H1 (cell line): ENCODE results near the gene GNAO1. TPM values are rescaled to one million over a fixed set of nuclear protein-coding genes. Genes with fewer than 3 reads are reported as not detected.

Source experiments
- CREB1 ChIP-seq: IDR thresholded peaks from 2 replicates; pipeline ENCODE4 v1.6.1; 2012; ENCODE audit warnings: inconsistent platforms
- CTCF ChIP-seq, 3 experiments: IDR thresholded peaks; 1 replicate in 2 of 3; 2 replicates in 1 of 3; pipeline versions ENCODE4 v1.5.1 to v1.6.1; 2011; ENCODE audit warnings: low read length in 3 of 3, mild to moderate bottlenecking in 3 of 3, inconsistent platforms in 2 of 3, low read depth in 1 of 3, moderate library complexity in 1 of 3; ENCODE audit not compliant: insufficient read depth in 1 of 3; ENCODE audit errors: control extremely low read depth in 1 of 3
- EGR1 ChIP-seq: IDR thresholded peaks from 2 replicates; pipeline ENCODE4 v1.6.1; 2011; ENCODE audit warnings: low read depth, low read length, borderline replicate concordance
- EZH2 ChIP-seq: fragments of 200-600 bp; sonication (generic); IDR thresholded peaks from 2 replicates; pipeline ENCODE4 v1.7.1; 2012; ENCODE audit warnings: low read depth, mild to moderate bottlenecking, moderate library complexity, low read length, inconsistent platforms; ENCODE audit not compliant: severe bottlenecking
- GABPA ChIP-seq: IDR thresholded peaks from 2 replicates; pipeline ENCODE4 v1.6.1; 2011; ENCODE audit warnings: mild to moderate bottlenecking, low read length, moderate library complexity, borderline replicate concordance; ENCODE audit not compliant: insufficient read depth
- MAX ChIP-seq: IDR thresholded peaks from 2 replicates; pipeline ENCODE4 v1.6.1; 2012; ENCODE audit warnings: inconsistent platforms
- SUZ12 ChIP-seq: fragments of 200-600 bp; sonication (generic); IDR thresholded peaks from 2 replicates; pipeline ENCODE4 v1.6.1; 2012; ENCODE audit warnings: mild to moderate bottlenecking, inconsistent platforms, low read length, moderate library complexity, mixed read lengths
- polyA plus RNA-seq, 7 experiments: library from polyadenylated mRNA; depleted of rRNA in 3 of 7; stranded (reverse) in 5 of 7; unstranded in 2 of 7; fragments of >200 nt in 5 of 7; fragments of 200-250 nt in 2 of 7; gene quantifications; 1 replicate in 5 of 7; 2 replicates in 1 of 7; 4 replicates in 1 of 7; pipeline versions ENCODE4 v1.2.1 to v1.2.3, GENCODE V29; 2011 to 2013; ENCODE audit warnings: missing spikeins in 2 of 7, mixed read lengths in 2 of 7
- total RNA-seq: library from RNA; stranded (reverse); fragmentation: NEBNext Ultra II Directional; extraction: Animal tissue kit (Norgen Biotek cat#: 25700); gene quantifications from 2 replicates; pipeline ENCODE4 v1.2.1, GENCODE V29; 2021

Gene GNAO1
- total and polyA plus RNA-seq, 2 of the 8 experiments (the other 6 are each of a cell fraction or from before 2014, with no cell fraction given), result 6.7 to 34.4 TPM

- TF ChIP-seq MAX (0 out of 2 replicates have a peak, but pooled peaks have one; percentile 15), CTCF (IDR thresholded peaks at IDR 0.05; ENCODE audit: control extremely low read depth in 1 of 3, insufficient read depth in 1 of 3, low read depth in 1 of 3, low read length in 3 of 3) (peak; percentile 31 to 78 (median 77); a peak in 3 of 4 replicates), SUZ12 (no peak), CREB1 (no peak), EZH2 (no peak), EGR1 (no peak), GABPA (no peak)
- TF ChIP-seq, all 59 proteins: peak for 3
These were observed 210.2 kb downstream of the GNAO1 start (continued) for GRCh38 chr16:56401482-56401881.
